Measurements from ENCODE around the gene ATXN7L1. TPM values are rescaled to one million over a fixed set of nuclear protein-coding genes. Genes with fewer than 3 reads are reported as not detected.

The ATXN7L1 gene
- total and polyA plus RNA-seq, 2 of the 13 experiments (the other 11 are each of a cell fraction or from before 2014, with no cell fraction given): 4.1 to 7.8 TPM

GRCh38 chr7:105741982-105742381 is 134.4 kb downstream of the ATXN7L1 start:
- POLR2A ChIA-PET: no interaction called here
- Histone ChIP-seq H3K27me3 (ENCODE audit: control insufficient read depth in 1 of 2, insufficient read depth in 2 of 2, low read length in 2 of 2) (no peaks in the 10 kb centered on the region), H3K4me3 (replicated peaks in 1 of 3; ENCODE audit: insufficient read depth in 1 of 3, low read depth in 2 of 3, low read length in 3 of 3) (no peak overlapping the region), H3K9ac (ENCODE audit: insufficient read depth, low read depth, low read length) (no peak overlapping the region), H4K20me1 (ENCODE audit: insufficient read depth, low read length) (no peaks in the 10 kb centered on the region), H3K9me3 (ENCODE audit: low read length) (no peaks in the 10 kb centered on the region), H3K79me2 (ENCODE audit: insufficient read depth, low read length) (no peaks in the 10 kb centered on the region), H3K27ac (ENCODE audit: extremely low read length, insufficient read depth, low read length) (no peak overlapping the region), H3K36me3 (replicated peaks in 1 of 2; ENCODE audit: control insufficient read depth in 1 of 2, insufficient read depth in 2 of 2, low read length in 2 of 2) (no peaks in the 10 kb centered on the region), H3K4me1 (ENCODE audit: insufficient read depth, low read length) (no peaks in the 10 kb centered on the region), H2AFZ (ENCODE audit: low read length) (no peak overlapping the region), H3K4me2 (ENCODE audit: low read depth, low read length) (no peak overlapping the region)
- 94% methylated on average over 4 of the region's 4 CpGs for WGBS (ENCODE audit: low lambda C conversion rate)
- TF ChIP-seq IRX3 (CRISPR knock-in tag; IDR thresholded peaks at IDR 0.05; ENCODE audit: borderline replicate concordance, low read depth) (no peak), E2F5 (CRISPR knock-in tag; conservative IDR thresholded peaks at IDR 0.05) (no peak), ZXDC (CRISPR knock-in tag; IDR thresholded peaks at IDR 0.05) (no peak), ARID3A (IDR thresholded peaks at IDR 0.05; ENCODE audit: low read depth, low read length) (no peak), SIX1 (CRISPR knock-in tag; IDR thresholded peaks at IDR 0.05; ENCODE audit: borderline replicate concordance) (no peak), MIXL1 (CRISPR knock-in tag; IDR thresholded peaks at IDR 0.05) (no peak)
- DNase-seq (ENCODE audit: low spot score) (no peak), FAIRE-seq (no peak), ATAC-seq (no peak)
- intact Hi-C loops (cut with micrococcal nuclease; ENCODE audit: unreplicated experiment): no loop called here
- in situ Hi-C loops (cut with HindIII; ENCODE audit: extremely low pct_ligation_motif_present, low pct_unique_long_range_greater_than_20kb): no loop called here
- no TSS peak for BruUV-seq (replicated peaks)
- CTCF ChIA-PET (ENCODE audit: low intra/inter-chr PET ratio, low total read pairs): no interaction called here
